ENCODE results near the gene DCC. TPM values are rescaled to one million over a fixed set of nuclear protein-coding genes. Genes with fewer than 3 reads are reported as not detected.

The DCC gene, protein sequence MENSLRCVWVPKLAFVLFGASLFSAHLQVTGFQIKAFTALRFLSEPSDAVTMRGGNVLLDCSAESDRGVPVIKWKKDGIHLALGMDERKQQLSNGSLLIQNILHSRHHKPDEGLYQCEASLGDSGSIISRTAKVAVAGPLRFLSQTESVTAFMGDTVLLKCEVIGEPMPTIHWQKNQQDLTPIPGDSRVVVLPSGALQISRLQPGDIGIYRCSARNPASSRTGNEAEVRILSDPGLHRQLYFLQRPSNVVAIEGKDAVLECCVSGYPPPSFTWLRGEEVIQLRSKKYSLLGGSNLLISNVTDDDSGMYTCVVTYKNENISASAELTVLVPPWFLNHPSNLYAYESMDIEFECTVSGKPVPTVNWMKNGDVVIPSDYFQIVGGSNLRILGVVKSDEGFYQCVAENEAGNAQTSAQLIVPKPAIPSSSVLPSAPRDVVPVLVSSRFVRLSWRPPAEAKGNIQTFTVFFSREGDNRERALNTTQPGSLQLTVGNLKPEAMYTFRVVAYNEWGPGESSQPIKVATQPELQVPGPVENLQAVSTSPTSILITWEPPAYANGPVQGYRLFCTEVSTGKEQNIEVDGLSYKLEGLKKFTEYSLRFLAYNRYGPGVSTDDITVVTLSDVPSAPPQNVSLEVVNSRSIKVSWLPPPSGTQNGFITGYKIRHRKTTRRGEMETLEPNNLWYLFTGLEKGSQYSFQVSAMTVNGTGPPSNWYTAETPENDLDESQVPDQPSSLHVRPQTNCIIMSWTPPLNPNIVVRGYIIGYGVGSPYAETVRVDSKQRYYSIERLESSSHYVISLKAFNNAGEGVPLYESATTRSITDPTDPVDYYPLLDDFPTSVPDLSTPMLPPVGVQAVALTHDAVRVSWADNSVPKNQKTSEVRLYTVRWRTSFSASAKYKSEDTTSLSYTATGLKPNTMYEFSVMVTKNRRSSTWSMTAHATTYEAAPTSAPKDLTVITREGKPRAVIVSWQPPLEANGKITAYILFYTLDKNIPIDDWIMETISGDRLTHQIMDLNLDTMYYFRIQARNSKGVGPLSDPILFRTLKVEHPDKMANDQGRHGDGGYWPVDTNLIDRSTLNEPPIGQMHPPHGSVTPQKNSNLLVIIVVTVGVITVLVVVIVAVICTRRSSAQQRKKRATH (N-terminal part only)
- 1.4 TPM for polyA plus RNA-seq (2013, experiment 1 of 2)
- 3.4 TPM for polyA plus RNA-seq (2013, experiment 2 of 2)

DNA sequence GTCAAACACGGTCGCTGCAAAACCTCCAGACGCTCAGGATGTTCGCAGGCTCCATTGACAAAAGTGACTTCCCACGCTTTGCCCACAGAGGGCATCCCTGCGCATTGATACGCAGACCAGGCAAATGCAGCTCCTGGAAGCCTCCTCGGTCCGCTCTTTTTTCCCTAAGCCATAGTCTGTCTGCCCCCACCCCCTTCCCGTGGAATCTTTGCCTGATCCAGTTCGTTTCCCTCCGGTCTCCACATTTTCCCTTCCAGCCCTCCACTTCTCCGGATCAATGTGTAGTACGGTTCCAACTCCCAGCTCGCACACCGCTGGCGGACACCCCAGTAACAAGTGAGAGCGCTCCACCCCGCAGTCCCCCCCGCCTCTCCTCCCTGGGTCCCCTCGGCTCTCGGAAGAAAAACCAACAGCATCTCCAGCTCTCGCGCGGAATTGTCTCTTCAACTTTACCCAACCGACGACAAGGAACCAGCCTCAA is at the start of gene DCC:
Gene DCC, plus strand, starts transcription at position 307 of the 481 bp plus-strand sequence. CDS start 591 bp downstream, outside the sequence.
- H3K9ac ChIP-seq (ENCODE audit: low read depth, low read length): no peak within 1 kb of the TSS
- peaks cover 53% of the 10 kb centered on the region for H3K27me3 ChIP-seq (ENCODE audit: insufficient read depth, low read length)
- H3K27ac ChIP-seq (ENCODE audit: low read depth, low read length): no peak within 1 kb of the TSS
- peak within 1 kb of the TSS; percentile 70 for H3K4me3 ChIP-seq (ENCODE audit: low read length)
- no peaks in the 10 kb centered on the region for H3K36me3 ChIP-seq (ENCODE audit: insufficient read depth, low read length)
- under 1% methylated on average over 27 of the region's 27 CpGs for WGBS
- H3K4me1 ChIP-seq (ENCODE audit: insufficient read depth, low read length): peaks cover 17% of the 10 kb centered on the region
- H3K9me3 ChIP-seq (ENCODE audit: insufficient read depth, low read depth, low read length): no peaks in the 10 kb centered on the region

DNA sequence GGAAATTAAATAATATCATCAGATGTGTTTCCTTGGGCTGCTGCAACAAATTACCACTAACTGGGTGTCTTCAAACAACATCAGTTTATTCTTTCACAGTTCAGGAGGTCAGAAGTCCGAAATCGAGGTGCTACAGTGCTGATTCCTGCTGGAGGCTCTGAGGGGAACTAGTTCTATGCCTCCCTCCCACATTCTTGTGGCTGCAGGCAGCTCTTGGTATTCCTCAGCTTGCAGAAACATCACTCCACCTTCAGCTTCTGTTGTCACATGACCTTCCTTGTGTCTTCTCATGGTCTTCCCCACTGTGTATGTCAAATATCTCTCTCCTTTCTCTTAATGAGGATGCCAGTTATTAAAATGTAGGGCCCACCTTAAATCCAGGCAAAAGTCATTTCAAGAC is 29.3 kb upstream of the DCC start:
- Histone ChIP-seq H3K27me3 (ENCODE audit: insufficient read depth, low read length) (no peaks in the 10 kb centered on the region), H3K4me1 (ENCODE audit: insufficient read depth, low read length) (peaks cover 35% of the 10 kb centered on the region), H3K27ac (ENCODE audit: low read depth, low read length) (no peak overlapping the region), H3K4me3 (ENCODE audit: low read length) (no peak overlapping the region), H3K9ac (ENCODE audit: low read depth, low read length) (no peak overlapping the region), H3K9me3 (ENCODE audit: insufficient read depth, low read depth, low read length) (no peaks in the 10 kb centered on the region), H3K36me3 (ENCODE audit: insufficient read depth, low read length) (no peaks in the 10 kb centered on the region)
- 89% methylated on average over 2 of the region's 2 CpGs for WGBS

DNA sequence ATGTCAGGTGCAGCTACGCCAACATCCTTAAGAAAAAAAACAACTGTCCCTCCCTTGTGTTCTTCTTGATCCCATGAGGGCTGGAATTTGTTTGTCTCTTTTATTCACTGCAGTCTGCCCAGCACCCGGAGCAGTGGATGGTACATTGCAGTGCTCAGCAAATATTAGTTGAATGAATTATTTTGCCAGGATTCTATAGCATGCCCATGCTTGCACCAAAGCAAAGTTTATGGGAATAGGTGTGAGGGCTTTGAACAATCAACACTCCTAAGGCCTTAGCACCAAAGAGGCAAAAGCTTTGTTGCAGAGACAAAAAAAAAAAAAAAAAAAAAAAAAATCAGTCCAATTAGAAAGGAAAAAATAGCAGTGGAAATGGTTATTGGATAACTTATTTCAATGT is 28.7 kb upstream of the DCC start:
- no peak overlapping the region for H3K27ac ChIP-seq (ENCODE audit: low read depth, low read length)
- peaks cover 4% of the 10 kb centered on the region; the same call in 1 of the 2 replicates for H3K9me3 ChIP-seq (ENCODE audit: insufficient read depth, low read depth, low read length)
- H3K36me3 ChIP-seq (ENCODE audit: insufficient read depth, low read length): no peaks in the 10 kb centered on the region
- H3K4me3 ChIP-seq (ENCODE audit: low read length): no peak overlapping the region
- H3K4me1 ChIP-seq (ENCODE audit: insufficient read depth, low read length): peaks cover 35% of the 10 kb centered on the region
- 96% methylated on average over 2 of the region's 2 CpGs for WGBS
- H3K27me3 ChIP-seq (ENCODE audit: insufficient read depth, low read length): no peaks in the 10 kb centered on the region
- no peak overlapping the region for H3K9ac ChIP-seq (ENCODE audit: low read depth, low read length)

DNA sequence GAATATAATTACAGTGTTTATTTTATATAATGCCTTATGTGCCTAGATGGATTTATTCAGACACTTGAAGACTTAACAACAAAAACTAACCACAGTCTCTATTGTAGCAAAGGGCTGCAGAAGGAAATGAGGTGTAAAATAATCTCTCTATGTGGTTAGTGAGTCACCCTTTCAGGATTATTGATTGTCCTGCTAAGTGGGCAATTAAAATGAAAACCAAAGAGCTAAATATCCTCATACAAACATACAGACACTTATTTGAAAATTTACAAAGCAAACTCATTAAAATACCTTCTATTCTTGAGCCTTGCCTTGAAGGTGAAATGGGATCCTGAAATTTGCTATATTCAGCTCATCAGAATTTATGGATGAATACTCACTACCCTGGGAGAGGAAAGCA is 27.7 kb upstream of the DCC start:
- no peak overlapping the region for H3K9ac ChIP-seq (ENCODE audit: low read depth, low read length)
- H3K4me3 ChIP-seq (ENCODE audit: low read length): no peak overlapping the region
- H3K4me1 ChIP-seq (ENCODE audit: insufficient read depth, low read length): peaks cover 35% of the 10 kb centered on the region
- peaks cover 4% of the 10 kb centered on the region; the same call in 1 of the 2 replicates for H3K9me3 ChIP-seq (ENCODE audit: insufficient read depth, low read depth, low read length)
- no peaks in the 10 kb centered on the region for H3K36me3 ChIP-seq (ENCODE audit: insufficient read depth, low read length)
- H3K27me3 ChIP-seq (ENCODE audit: insufficient read depth, low read length): no peaks in the 10 kb centered on the region
- H3K27ac ChIP-seq (ENCODE audit: low read depth, low read length): peak overlapping the region; percentile 42

DNA sequence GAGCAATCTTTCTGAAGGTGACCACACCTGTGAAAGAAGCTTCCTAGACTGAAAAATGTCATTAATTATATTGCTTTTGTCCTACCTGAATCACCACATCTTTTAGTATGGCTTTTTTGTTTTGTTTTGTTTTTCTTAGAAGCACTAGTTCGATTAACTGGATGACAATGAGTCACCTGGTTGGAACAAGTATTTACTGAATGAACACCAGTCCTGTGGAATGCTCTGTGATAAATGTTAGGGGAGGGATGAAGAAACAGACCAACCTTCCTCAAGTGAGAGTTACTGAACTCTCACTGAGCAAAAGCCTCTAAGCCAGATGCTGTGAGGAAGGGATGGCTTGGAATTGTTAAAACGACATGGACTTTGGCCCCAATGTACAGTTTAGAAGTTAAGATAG is 26.8 kb upstream of the DCC start:
- Histone ChIP-seq H3K9me3 (ENCODE audit: insufficient read depth, low read depth, low read length) (peaks cover 4% of the 10 kb centered on the region; the same call in 1 of the 2 replicates), H3K4me1 (ENCODE audit: insufficient read depth, low read length) (peaks cover 35% of the 10 kb centered on the region), H3K4me3 (ENCODE audit: low read length) (no peak overlapping the region), H3K9ac (ENCODE audit: low read depth, low read length) (peak overlapping the region; percentile 28; the same call in 1 of the 2 replicates), H3K36me3 (ENCODE audit: insufficient read depth, low read length) (no peaks in the 10 kb centered on the region), H3K27ac (ENCODE audit: low read depth, low read length) (peak overlapping the region; percentile 42), H3K27me3 (ENCODE audit: insufficient read depth, low read length) (no peaks in the 10 kb centered on the region)
- WGBS: 60% methylated on average over 2 of the region's 2 CpGs

DNA sequence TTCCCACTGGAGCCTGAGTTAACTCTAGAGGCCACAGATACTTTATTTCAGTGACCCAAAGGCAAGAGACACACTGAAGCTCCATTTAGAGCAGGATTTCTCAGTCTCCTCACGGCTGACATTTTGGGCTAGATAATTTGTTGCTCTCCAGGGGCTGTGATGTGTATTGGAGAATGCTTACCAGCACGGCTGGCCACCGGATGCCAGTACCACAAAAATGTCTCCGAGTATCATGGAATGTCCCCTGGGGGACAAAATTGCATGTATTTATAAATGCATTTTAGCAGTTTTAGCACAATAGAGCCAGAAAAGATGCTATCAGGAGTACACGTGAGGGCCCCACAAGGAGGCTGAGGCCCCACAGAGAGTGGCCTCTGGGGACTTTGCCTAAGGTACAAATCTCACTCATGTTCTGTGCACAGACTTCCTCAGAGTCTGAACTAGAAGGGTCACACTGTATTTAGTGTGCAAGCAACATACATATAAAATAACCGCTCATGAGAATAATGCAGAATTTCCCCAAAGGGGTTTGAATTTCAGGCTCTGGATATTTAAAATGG is 20.5 kb upstream of the DCC start:
- Histone ChIP-seq H3K27me3 (ENCODE audit: insufficient read depth, low read length) (no peaks in the 10 kb centered on the region), H3K4me3 (ENCODE audit: low read length) (no peak overlapping the region), H3K9me3 (ENCODE audit: insufficient read depth, low read depth, low read length) (peaks cover 4% of the 10 kb centered on the region; the same call in 1 of the 2 replicates), H3K9ac (ENCODE audit: low read depth, low read length) (no peak overlapping the region), H3K36me3 (ENCODE audit: insufficient read depth, low read length) (no peaks in the 10 kb centered on the region), H3K27ac (ENCODE audit: low read depth, low read length) (no peak overlapping the region), H3K4me1 (ENCODE audit: insufficient read depth, low read length) (peaks cover 8% of the 10 kb centered on the region; the same call in 1 of the 2 replicates)
- 82% methylated on average over 6 of the region's 6 CpGs for WGBS

DNA sequence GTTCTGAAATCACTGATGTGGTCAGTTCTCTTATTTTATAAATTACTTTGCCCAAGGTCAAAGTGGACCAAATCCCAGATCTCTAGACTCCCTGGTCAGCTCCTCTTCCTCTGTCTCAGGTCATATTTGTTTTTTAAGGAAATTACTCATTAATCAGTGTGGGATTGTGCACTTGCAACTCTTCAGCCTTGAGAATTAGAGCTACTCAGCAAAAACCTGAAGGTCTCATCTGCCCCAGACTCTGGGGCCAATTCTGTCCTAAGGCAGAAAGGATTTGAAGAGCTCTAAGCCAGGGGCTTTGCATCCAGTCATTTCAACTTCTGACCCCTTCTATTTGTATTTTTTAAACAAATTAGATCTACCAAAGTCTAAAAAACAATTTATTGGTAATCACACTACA is 17.7 kb upstream of the DCC start:
- no peak overlapping the region for H3K27ac ChIP-seq (ENCODE audit: low read depth, low read length)
- H3K9me3 ChIP-seq (ENCODE audit: insufficient read depth, low read depth, low read length): no peaks in the 10 kb centered on the region
- H3K9ac ChIP-seq (ENCODE audit: low read depth, low read length): no peak overlapping the region
- no peaks in the 10 kb centered on the region for H3K27me3 ChIP-seq (ENCODE audit: insufficient read depth, low read length)
- H3K4me1 ChIP-seq (ENCODE audit: insufficient read depth, low read length): peaks cover 8% of the 10 kb centered on the region; the same call in 1 of the 2 replicates
- no peaks in the 10 kb centered on the region for H3K36me3 ChIP-seq (ENCODE audit: insufficient read depth, low read length)
- no peak overlapping the region for H3K4me3 ChIP-seq (ENCODE audit: low read length)

DNA sequence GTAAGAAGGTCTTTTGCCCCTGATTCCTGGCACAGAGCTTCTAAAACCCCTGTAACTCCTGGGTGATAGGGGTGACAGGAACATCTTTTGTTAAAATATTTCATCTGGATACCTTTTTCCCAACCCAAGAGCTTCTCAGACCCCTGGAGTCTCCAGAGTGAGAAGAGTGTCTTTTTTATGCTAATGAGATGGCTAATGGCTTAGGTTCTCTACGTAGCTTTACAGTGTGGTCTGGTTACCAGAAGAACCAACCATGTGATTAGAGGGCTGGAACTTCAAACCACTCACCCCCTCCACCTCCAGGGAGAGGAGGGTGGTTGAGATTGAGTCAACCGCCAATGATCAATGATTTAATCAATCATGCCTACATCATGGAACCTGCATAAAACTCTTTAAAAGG is 16.2 kb upstream of the DCC start:
- Histone ChIP-seq H3K27ac (ENCODE audit: low read depth, low read length) (no peak overlapping the region), H3K4me1 (ENCODE audit: insufficient read depth, low read length) (peaks cover 8% of the 10 kb centered on the region; the same call in 1 of the 2 replicates), H3K9ac (ENCODE audit: low read depth, low read length) (no peak overlapping the region), H3K4me3 (ENCODE audit: low read length) (no peak overlapping the region), H3K9me3 (ENCODE audit: insufficient read depth, low read depth, low read length) (no peaks in the 10 kb centered on the region), H3K36me3 (ENCODE audit: insufficient read depth, low read length) (no peaks in the 10 kb centered on the region), H3K27me3 (ENCODE audit: insufficient read depth, low read length) (no peaks in the 10 kb centered on the region)
- no CpG with 5 or more reads among the region's 2 CpGs for WGBS

DNA sequence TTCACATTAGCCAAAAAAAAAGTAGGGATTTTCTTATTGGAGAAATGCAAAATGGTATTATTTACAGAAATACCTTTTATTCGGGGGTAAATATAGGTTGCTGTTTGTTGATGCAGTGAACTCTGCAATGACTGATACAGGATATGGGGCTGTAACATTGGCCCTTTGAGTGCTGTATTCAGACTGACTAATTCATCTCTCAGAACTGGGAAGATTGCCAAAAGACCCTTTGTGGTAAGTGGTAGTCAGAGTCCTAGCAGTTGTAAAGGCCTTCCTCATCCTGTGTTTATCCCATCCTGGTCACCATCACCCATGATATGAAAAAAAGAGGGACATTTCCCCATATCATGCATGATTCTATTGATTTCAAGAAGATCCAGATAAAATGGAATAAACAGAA is 14.0 kb upstream of the DCC start:
- Histone ChIP-seq H3K27ac (ENCODE audit: low read depth, low read length) (no peak overlapping the region), H3K4me1 (ENCODE audit: insufficient read depth, low read length) (peaks cover 8% of the 10 kb centered on the region; the same call in 1 of the 2 replicates), H3K4me3 (ENCODE audit: low read length) (no peak overlapping the region), H3K27me3 (ENCODE audit: insufficient read depth, low read length) (no peaks in the 10 kb centered on the region), H3K36me3 (ENCODE audit: insufficient read depth, low read length) (no peaks in the 10 kb centered on the region), H3K9ac (ENCODE audit: low read depth, low read length) (no peak overlapping the region), H3K9me3 (ENCODE audit: insufficient read depth, low read depth, low read length) (no peaks in the 10 kb centered on the region)
- 93% methylated on average over 1 of the region's 1 CpG for WGBS

DNA sequence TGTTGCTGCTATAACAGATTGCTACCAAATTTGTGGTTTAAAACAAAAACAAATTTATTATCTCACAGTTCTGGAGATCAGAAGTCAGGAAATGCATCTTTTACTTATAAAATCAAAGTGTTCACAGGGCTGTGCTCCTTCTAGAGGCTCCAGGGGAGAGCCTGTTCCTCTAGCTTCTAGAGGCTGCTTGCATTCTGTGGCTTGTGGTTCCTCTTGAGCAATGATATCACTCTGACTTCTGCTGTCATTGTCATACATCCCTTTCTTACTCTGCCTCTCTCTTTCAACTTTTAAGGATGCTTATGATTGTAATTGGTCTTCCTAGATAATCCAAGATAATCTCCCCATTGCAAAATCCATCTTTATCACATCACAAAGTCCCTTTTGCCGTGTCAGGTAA is 6.1 kb upstream of the DCC start:
- Histone ChIP-seq H3K27me3 (ENCODE audit: insufficient read depth, low read length) (peaks cover 11% of the 10 kb centered on the region), H3K4me3 (ENCODE audit: low read length) (no peak overlapping the region), H3K9ac (ENCODE audit: low read depth, low read length) (no peak overlapping the region), H3K27ac (ENCODE audit: low read depth, low read length) (no peak overlapping the region), H3K36me3 (ENCODE audit: insufficient read depth, low read length) (no peaks in the 10 kb centered on the region), H3K4me1 (ENCODE audit: insufficient read depth, low read length) (no peaks in the 10 kb centered on the region), H3K9me3 (ENCODE audit: insufficient read depth, low read depth, low read length) (no peaks in the 10 kb centered on the region)
- 89% methylated on average over 1 of the region's 1 CpG for WGBS

Measured in HUES64 (cell line).